Astrocyte (in vitro differentiated cells and primary cell): ENCODE data around the gene LNX2.

Experiments
- EZH2 ChIP-seq: IDR thresholded peaks from 2 replicates; pipeline ENCODE4 v1.6.1; 2012; ENCODE audit warnings: mild to moderate bottlenecking, low read length, inconsistent platforms; ENCODE audit not compliant: insufficient read depth
- TF ChIP-seq, protein P1 (sequence below): IDR thresholded peaks from 2 replicates; pipeline ENCODE4 v1.5.1; 2011; ENCODE audit warnings: low read depth, mild to moderate bottlenecking, inconsistent platforms, low read length, moderate library complexity; ENCODE audit not compliant: insufficient read depth

- TF ChIP-seq, protein P1, sequence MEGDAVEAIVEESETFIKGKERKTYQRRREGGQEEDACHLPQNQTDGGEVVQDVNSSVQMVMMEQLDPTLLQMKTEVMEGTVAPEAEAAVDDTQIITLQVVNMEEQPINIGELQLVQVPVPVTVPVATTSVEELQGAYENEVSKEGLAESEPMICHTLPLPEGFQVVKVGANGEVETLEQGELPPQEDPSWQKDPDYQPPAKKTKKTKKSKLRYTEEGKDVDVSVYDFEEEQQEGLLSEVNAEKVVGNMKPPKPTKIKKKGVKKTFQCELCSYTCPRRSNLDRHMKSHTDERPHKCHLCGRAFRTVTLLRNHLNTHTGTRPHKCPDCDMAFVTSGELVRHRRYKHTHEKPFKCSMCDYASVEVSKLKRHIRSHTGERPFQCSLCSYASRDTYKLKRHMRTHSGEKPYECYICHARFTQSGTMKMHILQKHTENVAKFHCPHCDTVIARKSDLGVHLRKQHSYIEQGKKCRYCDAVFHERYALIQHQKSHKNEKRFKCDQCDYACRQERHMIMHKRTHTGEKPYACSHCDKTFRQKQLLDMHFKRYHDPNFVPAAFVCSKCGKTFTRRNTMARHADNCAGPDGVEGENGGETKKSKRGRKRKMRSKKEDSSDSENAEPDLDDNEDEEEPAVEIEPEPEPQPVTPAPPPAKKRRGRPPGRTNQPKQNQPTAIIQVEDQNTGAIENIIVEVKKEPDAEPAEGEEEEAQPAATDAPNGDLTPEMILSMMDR = no peak
- no peak for TF ChIP-seq EZH2
Measured at GRCh38 chr13:27627380-27627779, 7.1 kb upstream of the LNX2 start.
